GM12878 (cell line): ENCODE measurements around the gene RAD51B. TPM values are rescaled to one million over a fixed set of nuclear protein-coding genes. Genes with fewer than 3 reads are reported as not detected.

Experiments
- ATAC-seq: fragments of 200-7000 bp; cut with Tn5 transposase; 3 replicates; pipeline ENCODE4 v1.9.1; 2020; ENCODE audit warnings: mild to moderate bottlenecking, moderate library complexity
- BruUV-seq: library from RNA; stranded (reverse); fragments of 400-500 nt; replicated peaks from 2 replicates; lab custom pipeline; 2021; lab: Mats Ljungman, UMichigan
- CTCF ChIA-PET: fragments of 300-600 bp; sonication (Branson Sonifier 250); formaldehyde crosslinking; extraction: SDS; loops from one replicate; lab custom pipeline; 2021; ENCODE audit warnings: inconsistent platforms; lab: Yijun Ruan, JAX
- POLR2A ChIA-PET: fragments of 350-600 bp; formaldehyde crosslinking; extraction: SDS; loops from one replicate; lab custom pipeline; 2021; ENCODE audit warnings: inconsistent platforms; lab: Charles Lee
- RAD21 ChIA-PET: fragments of 300-600 bp; sonication (Branson Sonifier 250); formaldehyde crosslinking; loops from one replicate; lab custom pipeline; 2023; ENCODE audit warnings: antibody characterized with exemption; ENCODE audit not compliant: unreplicated experiment; lab: Charles Lee
- SMC1A ChIA-PET: fragments of 300-600 bp; sonication (Branson Sonifier 250); formaldehyde crosslinking; loops from one replicate; lab custom pipeline; 2023; ENCODE audit not compliant: unreplicated experiment, uncharacterized antibody; lab: Charles Lee
- DNase-seq: peaks from one replicate; pipeline ENCODE4 v3.0.0-alpha.2; 2011; ENCODE audit warnings: low read depth, low spot score
- FAIRE-seq: peaks from 3 replicates; lab custom pipeline; 2011; peaks lifted over from hg19 to GRCh38; lab: Jason Lieb, UNC
- H2AFZ ChIP-seq: 2 replicates; pipeline ENCODE4 v1.6.0; 2011; ENCODE audit warnings: low read depth, low read length, control low read depth; ENCODE audit not compliant: control insufficient read depth
- H3K27ac ChIP-seq: 2 replicates; pipeline ENCODE4 v1.5.1; 2011; ENCODE audit warnings: control low read depth; ENCODE audit not compliant: control insufficient read depth, insufficient read depth
- H3K27me3 ChIP-seq, 2 experiments: replicated peaks in 1 of 2; 2 replicates each; pipeline versions ENCODE4 v1.6.0 to v1.6.1; 2011; ENCODE audit warnings: low read length in 1 of 2; ENCODE audit not compliant: control insufficient read depth in 2 of 2, insufficient read depth in 2 of 2
- H3K36me3 ChIP-seq, 2 experiments: 2 replicates each; pipeline ENCODE4 v1.5.1; 2011; ENCODE audit warnings: low read length in 1 of 2; ENCODE audit not compliant: control insufficient read depth in 2 of 2, insufficient read depth in 2 of 2
- H3K4me1 ChIP-seq: 2 replicates; pipeline ENCODE4 v1.6.1; 2011; ENCODE audit warnings: mild to moderate bottlenecking, low read length, moderate library complexity, mixed read lengths; ENCODE audit not compliant: control insufficient read depth, insufficient read depth
- H3K4me2 ChIP-seq: 2 replicates; pipeline ENCODE4 v1.6.0; 2011; ENCODE audit warnings: control low read depth; ENCODE audit not compliant: control insufficient read depth, insufficient read depth
- H3K4me3 ChIP-seq: fragments of 200-600 bp; sonication (generic); 2 replicates; pipeline ENCODE4 v1.5.1; 2016
- H3K79me2 ChIP-seq: 2 replicates; pipeline ENCODE4 v1.6.0; 2011; ENCODE audit warnings: low read length; ENCODE audit not compliant: control insufficient read depth, insufficient read depth
- H3K9ac ChIP-seq: 2 replicates; pipeline ENCODE4 v1.8.0; 2011; ENCODE audit warnings: low read length, control low read depth, mixed read lengths; ENCODE audit not compliant: control insufficient read depth, insufficient read depth
- H3K9me3 ChIP-seq: replicated peaks from 3 replicates; pipeline ENCODE4 v1.5.1; 2011; ENCODE audit warnings: mild to moderate bottlenecking, low read length; ENCODE audit not compliant: control insufficient read depth, insufficient read depth
- H4K20me1 ChIP-seq: 2 replicates; pipeline ENCODE4 v1.6.0; 2011; ENCODE audit not compliant: control insufficient read depth, insufficient read depth
- IKZF1 ChIP-seq: fragments of 450-650 bp; conservative IDR thresholded peaks from 2 replicates; pipeline ENCODE4 v1.6.1; 2017; ENCODE audit warnings: antibody characterized with exemption, mild to moderate bottlenecking
- MEF2B ChIP-seq: fragments of 450-650 bp; IDR thresholded peaks from 2 replicates; pipeline ENCODE4 v1.6.1; 2018; ENCODE audit warnings: mild to moderate bottlenecking, moderate library complexity; ENCODE audit not compliant: partially characterized antibody, poor library complexity, severe bottlenecking
- NFIC ChIP-seq: IDR thresholded peaks from 2 replicates; pipeline ENCODE4 v1.6.1; 2012; ENCODE audit warnings: low read depth, mild to moderate bottlenecking, inconsistent platforms, low read length, moderate library complexity
- RUNX3 ChIP-seq: IDR thresholded peaks from 2 replicates; pipeline ENCODE4 v1.6.1; 2012; ENCODE audit warnings: low read length, inconsistent platforms
- ZSCAN29 ChIP-seq: fragments of 450-650 bp; IDR thresholded peaks from 2 replicates; pipeline ENCODE4 v1.6.1; 2017; ENCODE audit warnings: mild to moderate bottlenecking, moderate library complexity
- WGBS: methylation state at CpG from one replicate; pipeline ENCODE4 v1.1.6; 2016; ENCODE audit warnings: low lambda C conversion rate; ENCODE audit not compliant: insufficient replicate concordance, insufficient coverage; ENCODE audit errors: missing lambda C conversion rate; 5-methylcytosine and 5-hydroxymethylcytosine counted together
- in situ Hi-C: fragments of 300-500 bp; cut with MboI; formaldehyde crosslinking; loops from 9 replicates; pipeline ENCODE4 v1.14.3; 2018; ENCODE audit warnings: mixed read lengths
- intact Hi-C: fragments of 100-400 bp; cut with micrococcal nuclease; formaldehyde crosslinking; loops from one replicate; pipeline ENCODE4 v1.14.2; 2022; ENCODE audit not compliant: unreplicated experiment
- polyA plus RNA-seq, 11 experiments: library from polyadenylated mRNA; depleted of rRNA in 4 of 11; unstranded in 6 of 11; stranded (reverse) in 5 of 11; fragments of >200 nt; fragmentation: Nextera tagmentation in 4 of 11; fragmentation: Illumina TruSeq in 1 of 11; extraction: Ambion mirVana in 4 of 11; extraction: Trizol in 1 of 11; gene quantifications; 1 replicate in 1 of 11; 2 replicates in 10 of 11; pipeline versions ENCODE4 v1.2.1 to v1.2.3, GENCODE V29; 2011 to 2016; ENCODE audit warnings: inconsistent platforms in 2 of 11, missing spikeins in 2 of 11, low read depth in 1 of 11
- total RNA-seq, 4 experiments: library from RNA; depleted of rRNA in 3 of 4; stranded (reverse); fragments of >200 nt in 3 of 4; fragmentation: Illumina TruSeq in 1 of 4; extraction: Trizol in 1 of 4; gene quantifications; 2 replicates each; pipeline versions ENCODE4 v1.2.1 to v1.2.3, GENCODE V29; 2013 to 2021
- TF ChIP-seq, protein P1 (sequence below): IDR thresholded peaks from 2 replicates; pipeline ENCODE4 v1.6.1; 2012; ENCODE audit warnings: improper control_type of control experiment, low read depth, low read length; ENCODE audit not compliant: insufficient replicate concordance
- TF ChIP-seq, protein P2 (sequence below): fragments of 450-650 bp; IDR thresholded peaks from 2 replicates; pipeline ENCODE4 v1.6.1; 2017; ENCODE audit warnings: mild to moderate bottlenecking, moderate library complexity

Gene RAD51B
- total and polyA plus RNA-seq, 10 of the 15 experiments (the other 5 are each of a cell fraction or from before 2014, with no cell fraction given), result 9.8 to 26.8 (median 21.3) TPM

DNA sequence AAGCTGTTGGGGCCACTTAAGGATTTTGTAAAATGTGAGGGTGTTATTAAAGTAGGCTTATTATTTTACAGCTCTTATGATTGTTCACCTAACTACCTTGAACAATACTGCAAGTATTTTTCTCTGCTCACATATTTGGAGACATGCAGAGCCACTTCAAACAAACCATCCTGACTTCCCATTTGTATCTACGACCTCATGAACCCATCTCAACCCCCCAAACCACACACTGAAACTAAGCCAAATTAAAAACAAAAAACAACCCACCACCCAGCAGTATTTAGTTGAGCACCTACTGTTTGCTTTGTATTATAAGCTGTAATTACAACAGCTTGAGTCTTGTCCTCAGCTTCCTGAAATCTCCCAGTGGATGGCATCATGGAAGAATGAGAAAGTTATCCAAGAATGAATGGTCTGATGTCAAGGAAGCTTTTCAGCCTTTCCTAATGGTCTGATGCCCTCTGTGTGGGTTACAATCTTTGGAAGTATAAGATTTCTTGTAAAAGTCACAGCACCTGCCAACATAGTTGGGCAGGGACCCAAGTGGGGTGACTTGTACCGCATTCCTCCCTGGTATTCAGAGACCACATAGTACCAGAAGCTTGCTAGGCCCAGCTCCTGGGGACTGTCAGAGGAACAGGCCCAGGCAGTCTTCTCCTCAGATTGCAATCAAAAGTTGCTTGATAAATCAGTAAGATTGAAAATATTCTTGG is 556.6 kb downstream of the RAD51B start:
- Histone ChIP-seq H3K9ac (no peak overlapping the region), H2AFZ (no peak overlapping the region), H3K4me1 (peaks cover 68% of the 10 kb centered on the region), H4K20me1 (no peaks in the 10 kb centered on the region), H3K79me2 (peaks cover 6% of the 10 kb centered on the region), H3K4me3 (no peak overlapping the region)
- DNase-seq (no peak), FAIRE-seq (no peak), ATAC-seq (no peak)
- ChIA-PET CTCF (interaction anchor here (0.8 to 7.6 kb wide), 16 partner anchors 10 to 432 kb away, joined by 3 to 60 read pairs (median 6); no protein-coding TSS in a partner anchor), RAD21 (interaction anchor here (0.7 to 15.0 kb wide), 23 partner anchors 8 to 441 kb away, joined by 3 to 194 read pairs (median 18); no protein-coding TSS in a partner anchor), POLR2A (interaction anchor here (0.6 to 8.2 kb wide), 18 partner anchors 9 to 1270 kb away, joined by 3 to 103 read pairs (median 3); no protein-coding TSS in a partner anchor)
- in situ Hi-C loops (no loop called here), intact Hi-C loops (no loop called here)
- no TSS peak for BruUV-seq
- TF ChIP-seq NFIC (peak; percentile 21; the same call in 1 of the 2 replicates), RUNX3 (peak; percentile 39), ZSCAN29 (no peak), MEF2B (no peak), IKZF1 (0 out of 2 replicates have a peak, but pooled peaks have one; percentile 12)
- TF ChIP-seq, protein P1, sequence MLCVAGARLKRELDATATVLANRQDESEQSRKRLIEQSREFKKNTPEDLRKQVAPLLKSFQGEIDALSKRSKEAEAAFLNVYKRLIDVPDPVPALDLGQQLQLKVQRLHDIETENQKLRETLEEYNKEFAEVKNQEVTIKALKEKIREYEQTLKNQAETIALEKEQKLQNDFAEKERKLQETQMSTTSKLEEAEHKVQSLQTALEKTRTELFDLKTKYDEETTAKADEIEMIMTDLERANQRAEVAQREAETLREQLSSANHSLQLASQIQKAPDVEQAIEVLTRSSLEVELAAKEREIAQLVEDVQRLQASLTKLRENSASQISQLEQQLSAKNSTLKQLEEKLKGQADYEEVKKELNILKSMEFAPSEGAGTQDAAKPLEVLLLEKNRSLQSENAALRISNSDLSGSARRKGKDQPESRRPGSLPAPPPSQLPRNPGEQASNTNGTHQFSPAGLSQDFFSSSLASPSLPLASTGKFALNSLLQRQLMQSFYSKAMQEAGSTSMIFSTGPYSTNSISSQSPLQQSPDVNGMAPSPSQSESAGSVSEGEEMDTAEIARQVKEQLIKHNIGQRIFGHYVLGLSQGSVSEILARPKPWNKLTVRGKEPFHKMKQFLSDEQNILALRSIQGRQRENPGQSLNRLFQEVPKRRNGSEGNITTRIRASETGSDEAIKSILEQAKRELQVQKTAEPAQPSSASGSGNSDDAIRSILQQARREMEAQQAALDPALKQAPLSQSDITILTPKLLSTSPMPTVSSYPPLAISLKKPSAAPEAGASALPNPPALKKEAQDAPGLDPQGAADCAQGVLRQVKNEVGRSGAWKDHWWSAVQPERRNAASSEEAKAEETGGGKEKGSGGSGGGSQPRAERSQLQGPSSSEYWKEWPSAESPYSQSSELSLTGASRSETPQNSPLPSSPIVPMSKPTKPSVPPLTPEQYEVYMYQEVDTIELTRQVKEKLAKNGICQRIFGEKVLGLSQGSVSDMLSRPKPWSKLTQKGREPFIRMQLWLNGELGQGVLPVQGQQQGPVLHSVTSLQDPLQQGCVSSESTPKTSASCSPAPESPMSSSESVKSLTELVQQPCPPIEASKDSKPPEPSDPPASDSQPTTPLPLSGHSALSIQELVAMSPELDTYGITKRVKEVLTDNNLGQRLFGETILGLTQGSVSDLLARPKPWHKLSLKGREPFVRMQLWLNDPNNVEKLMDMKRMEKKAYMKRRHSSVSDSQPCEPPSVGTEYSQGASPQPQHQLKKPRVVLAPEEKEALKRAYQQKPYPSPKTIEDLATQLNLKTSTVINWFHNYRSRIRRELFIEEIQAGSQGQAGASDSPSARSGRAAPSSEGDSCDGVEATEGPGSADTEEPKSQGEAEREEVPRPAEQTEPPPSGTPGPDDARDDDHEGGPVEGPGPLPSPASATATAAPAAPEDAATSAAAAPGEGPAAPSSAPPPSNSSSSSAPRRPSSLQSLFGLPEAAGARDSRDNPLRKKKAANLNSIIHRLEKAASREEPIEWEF, result no peak
- TF ChIP-seq, protein P2, sequence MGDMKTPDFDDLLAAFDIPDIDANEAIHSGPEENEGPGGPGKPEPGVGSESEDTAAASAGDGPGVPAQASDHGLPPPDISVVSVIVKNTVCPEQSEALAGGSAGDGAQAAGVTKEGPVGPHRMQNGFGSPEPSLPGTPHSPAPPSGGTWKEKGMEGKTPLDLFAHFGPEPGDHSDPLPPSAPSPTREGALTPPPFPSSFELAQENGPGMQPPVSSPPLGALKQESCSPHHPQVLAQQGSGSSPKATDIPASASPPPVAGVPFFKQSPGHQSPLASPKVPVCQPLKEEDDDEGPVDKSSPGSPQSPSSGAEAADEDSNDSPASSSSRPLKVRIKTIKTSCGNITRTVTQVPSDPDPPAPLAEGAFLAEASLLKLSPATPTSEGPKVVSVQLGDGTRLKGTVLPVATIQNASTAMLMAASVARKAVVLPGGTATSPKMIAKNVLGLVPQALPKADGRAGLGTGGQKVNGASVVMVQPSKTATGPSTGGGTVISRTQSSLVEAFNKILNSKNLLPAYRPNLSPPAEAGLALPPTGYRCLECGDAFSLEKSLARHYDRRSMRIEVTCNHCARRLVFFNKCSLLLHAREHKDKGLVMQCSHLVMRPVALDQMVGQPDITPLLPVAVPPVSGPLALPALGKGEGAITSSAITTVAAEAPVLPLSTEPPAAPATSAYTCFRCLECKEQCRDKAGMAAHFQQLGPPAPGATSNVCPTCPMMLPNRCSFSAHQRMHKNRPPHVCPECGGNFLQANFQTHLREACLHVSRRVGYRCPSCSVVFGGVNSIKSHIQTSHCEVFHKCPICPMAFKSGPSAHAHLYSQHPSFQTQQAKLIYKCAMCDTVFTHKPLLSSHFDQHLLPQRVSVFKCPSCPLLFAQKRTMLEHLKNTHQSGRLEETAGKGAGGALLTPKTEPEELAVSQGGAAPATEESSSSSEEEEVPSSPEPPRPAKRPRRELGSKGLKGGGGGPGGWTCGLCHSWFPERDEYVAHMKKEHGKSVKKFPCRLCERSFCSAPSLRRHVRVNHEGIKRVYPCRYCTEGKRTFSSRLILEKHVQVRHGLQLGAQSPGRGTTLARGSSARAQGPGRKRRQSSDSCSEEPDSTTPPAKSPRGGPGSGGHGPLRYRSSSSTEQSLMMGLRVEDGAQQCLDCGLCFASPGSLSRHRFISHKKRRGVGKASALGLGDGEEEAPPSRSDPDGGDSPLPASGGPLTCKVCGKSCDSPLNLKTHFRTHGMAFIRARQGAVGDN, result no peak
- TF ChIP-seq, all 136 proteins: peak for 3
- 45% methylated on average over 2 of the region's 2 CpGs for WGBS
- peaks cover 8% of the 10 kb centered on the region; the same call in 2 of the 3 replicates for H3K9me3 ChIP-seq
- SMC1A ChIA-PET, result interaction anchor here (0.7 to 8.7 kb wide), 27 partner anchors 8 to 440 kb away, joined by 3 to 181 read pairs (median 12); no protein-coding TSS in a partner anchor
- peaks cover 0 to 2% of the 10 kb centered on the region in 2 experiments; a peak in 1 of 4 replicates for H3K36me3 ChIP-seq
- H3K4me2 ChIP-seq, result no peak overlapping the region
- H3K27ac ChIP-seq, result no peak overlapping the region; the same call in 1 of the 2 replicates
- no peaks in the 10 kb centered on the region for H3K27me3 ChIP-seq
